Measurements from ENCODE around the gene SURF2.

SURF2 gene

GRCh38 chr9:133349965-133350616, 6.3 kb upstream of the SURF2 start:
- Histone ChIP-seq H3K4me1 (ENCODE audit: control insufficient read depth, insufficient read depth, low read length) (peaks cover 27% of the 10 kb centered on the region), H3K4me3 (ENCODE audit: low read length) (no peak overlapping the region), H3K27me3 (ENCODE audit: control insufficient read depth, insufficient read depth, low read length) (no peaks in the 10 kb centered on the region), H3K9me3 (ENCODE audit: control insufficient read depth, low read length) (no peaks in the 10 kb centered on the region), H3K36me3 (ENCODE audit: control insufficient read depth, insufficient read depth, low read length) (peaks cover 40% of the 10 kb centered on the region), H3K9ac (ENCODE audit: low read length) (peak overlapping the region; percentile 96)

- H3K27me3 ChIP-seq (ENCODE audit: control insufficient read depth, insufficient read depth, low read length) = no peaks in the 10 kb centered on the region
- H3K9ac ChIP-seq (ENCODE audit: low read length) = no peak overlapping the region
- H3K4me1 ChIP-seq (ENCODE audit: control insufficient read depth, insufficient read depth, low read length) = peaks cover 26% of the 10 kb centered on the region
- no peaks in the 10 kb centered on the region for H3K9me3 ChIP-seq (ENCODE audit: control insufficient read depth, low read length)
- H3K36me3 ChIP-seq (ENCODE audit: control insufficient read depth, insufficient read depth, low read length) = peaks cover 32% of the 10 kb centered on the region
- no peak overlapping the region for H3K4me3 ChIP-seq (ENCODE audit: low read length)
Observed at GRCh38 chr9:133351526-133351907, 4.8 kb upstream of the SURF2 start.

DNA sequence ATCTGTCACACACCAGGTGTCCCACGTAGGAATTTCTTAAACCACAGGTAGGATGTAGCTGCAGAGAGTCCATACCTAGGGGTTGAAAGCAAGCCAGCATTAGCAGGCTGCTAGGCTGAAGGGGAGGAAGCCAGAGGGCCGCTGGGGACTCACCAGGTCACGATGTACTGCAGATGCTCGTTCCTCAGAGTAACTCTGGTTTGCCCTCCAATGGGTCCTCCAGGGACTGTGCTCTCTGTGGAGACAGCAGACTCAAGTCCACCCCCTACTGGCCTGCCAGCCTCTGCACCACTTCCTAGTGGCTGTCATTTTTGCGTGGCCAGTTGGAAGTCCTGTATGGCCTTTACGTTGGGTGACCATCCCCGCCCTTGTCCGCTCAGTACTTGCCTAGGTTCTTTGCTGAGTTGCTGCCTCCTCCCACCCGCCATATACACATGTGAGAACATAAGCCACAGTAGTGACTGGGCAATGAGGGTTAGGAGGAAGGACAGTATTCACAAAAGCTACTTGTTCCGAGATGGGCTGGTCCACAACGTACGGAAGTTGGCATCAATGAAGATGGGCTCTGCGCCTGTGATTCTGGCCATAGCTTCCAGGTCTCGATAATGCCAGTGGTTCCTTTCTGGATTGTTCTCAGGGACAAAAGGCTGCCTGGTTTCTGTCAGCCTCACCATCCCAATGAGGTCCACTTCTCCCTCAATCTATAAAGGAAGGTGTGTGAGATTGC, 4.3 kb upstream of the SURF2 start:
- Histone ChIP-seq H3K36me3 (ENCODE audit: control insufficient read depth, insufficient read depth, low read length) (peaks cover 32% of the 10 kb centered on the region), H3K27me3 (ENCODE audit: control insufficient read depth, insufficient read depth, low read length) (no peaks in the 10 kb centered on the region), H3K4me1 (ENCODE audit: control insufficient read depth, insufficient read depth, low read length) (peaks cover 23% of the 10 kb centered on the region), H3K9me3 (ENCODE audit: control insufficient read depth, low read length) (no peaks in the 10 kb centered on the region), H3K4me3 (ENCODE audit: low read length) (no peak overlapping the region), H3K9ac (ENCODE audit: low read length) (no peak overlapping the region)

DNA sequence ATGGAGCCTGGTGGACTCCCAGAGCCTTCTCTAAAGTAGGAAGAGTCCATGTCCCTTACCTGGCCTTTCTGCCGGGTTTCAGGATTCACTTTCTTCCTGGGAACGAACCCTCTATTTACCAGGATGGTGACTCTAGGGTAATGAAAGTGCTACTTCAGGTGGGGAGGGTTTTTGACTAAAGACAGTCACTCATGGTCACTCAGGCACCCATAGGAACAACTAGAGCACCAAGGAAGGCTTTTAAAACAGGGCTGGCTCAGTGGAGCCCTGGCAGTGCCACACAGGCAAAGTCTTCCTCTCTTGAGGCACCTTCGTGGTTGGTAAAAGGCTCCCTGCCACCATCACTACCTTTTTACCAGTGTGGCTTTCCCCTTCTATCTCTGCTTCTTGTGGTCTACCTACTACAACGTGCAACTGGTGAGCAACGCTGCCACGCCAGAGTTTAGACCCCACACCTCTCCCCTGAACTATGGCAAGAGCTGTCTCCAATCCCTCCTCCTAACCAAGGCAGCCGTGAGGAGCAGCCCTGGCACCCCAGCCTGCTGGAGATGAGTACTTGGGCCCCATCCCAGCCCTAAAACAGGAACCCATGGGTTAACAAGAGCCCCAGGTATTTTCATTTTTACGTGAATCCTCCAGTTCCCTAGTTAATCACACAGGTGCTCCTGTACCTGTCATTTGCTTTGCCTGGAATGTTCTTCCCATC, 3.6 kb upstream of the SURF2 start:
- H3K9ac ChIP-seq (ENCODE audit: low read length) = no peak overlapping the region
- H3K9me3 ChIP-seq (ENCODE audit: control insufficient read depth, low read length) = no peaks in the 10 kb centered on the region
- H3K36me3 ChIP-seq (ENCODE audit: control insufficient read depth, insufficient read depth, low read length) = peaks cover 32% of the 10 kb centered on the region

GRCh38 chr9:133353548-133353947, 2.8 kb upstream of the SURF2 start:
- Histone ChIP-seq H3K27me3 (ENCODE audit: control insufficient read depth, insufficient read depth, low read length) (no peaks in the 10 kb centered on the region), H3K4me1 (ENCODE audit: control insufficient read depth, insufficient read depth, low read length) (peaks cover 37% of the 10 kb centered on the region), H3K36me3 (ENCODE audit: control insufficient read depth, insufficient read depth, low read length) (peaks cover 32% of the 10 kb centered on the region), H3K4me3 (ENCODE audit: low read length) (no peak overlapping the region), H3K9me3 (ENCODE audit: control insufficient read depth, low read length) (no peaks in the 10 kb centered on the region), H3K9ac (ENCODE audit: low read length) (peak overlapping the region; percentile 12)

More for the DNA sequence above, 3.6 kb upstream of the SURF2 start:
- Histone ChIP-seq H3K27me3 (ENCODE audit: control insufficient read depth, insufficient read depth, low read length) (no peaks in the 10 kb centered on the region), H3K4me1 (ENCODE audit: control insufficient read depth, insufficient read depth, low read length) (peaks cover 29% of the 10 kb centered on the region), H3K4me3 (ENCODE audit: low read length) (no peak overlapping the region)

DNA sequence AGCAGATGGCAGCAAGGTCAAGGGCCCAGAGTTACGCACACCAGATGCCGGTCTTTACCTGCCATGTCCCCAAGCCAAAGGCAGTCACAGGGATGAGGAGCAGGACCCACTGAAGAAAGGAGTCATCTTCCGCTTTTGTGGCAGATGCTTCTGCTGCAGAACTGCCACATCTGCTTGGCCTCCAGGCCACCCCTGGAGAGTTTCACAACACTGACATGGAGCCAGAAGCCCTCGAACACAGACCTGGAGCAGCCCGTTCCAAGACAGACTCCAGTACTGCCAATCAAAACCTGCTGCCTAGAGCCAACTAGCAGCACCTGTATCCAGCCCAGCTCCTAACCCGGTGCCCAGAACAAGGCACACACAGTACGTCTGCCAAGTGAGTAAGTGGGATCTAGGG, 1.6 kb upstream of the SURF2 start:
- H3K36me3 ChIP-seq (ENCODE audit: control insufficient read depth, insufficient read depth, low read length) = peaks cover 23% of the 10 kb centered on the region
- no peak overlapping the region for H3K9ac ChIP-seq (ENCODE audit: low read length)

DNA sequence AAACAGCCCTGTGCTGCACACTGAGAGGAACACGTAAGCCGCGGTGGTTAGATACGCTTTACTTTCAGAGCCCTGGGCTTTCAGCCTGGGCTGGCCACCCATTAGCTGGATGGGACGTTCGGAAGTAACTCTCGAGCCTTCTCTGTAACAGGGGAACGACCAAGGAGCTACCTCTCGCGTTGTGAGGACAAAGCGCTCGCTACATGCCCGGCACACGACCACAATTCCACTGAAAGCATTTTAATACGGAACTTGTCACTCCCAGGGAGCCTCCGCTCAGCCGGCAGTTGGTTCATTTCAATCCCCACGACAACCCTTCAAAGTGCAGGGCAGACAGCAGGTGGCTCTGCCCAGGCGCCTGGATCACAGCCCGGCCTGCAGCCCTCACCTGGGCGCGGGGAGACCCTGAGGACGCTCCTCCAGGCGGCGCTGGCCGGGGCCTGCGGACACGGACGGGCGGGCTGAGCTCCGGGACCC, 431 bp upstream of the SURF2 start:
- no peaks in the 10 kb centered on the region for H3K9me3 ChIP-seq (ENCODE audit: control insufficient read depth, low read length)
- peaks cover 22% of the 10 kb centered on the region for H3K36me3 ChIP-seq (ENCODE audit: control insufficient read depth, insufficient read depth, low read length)
- peak overlapping the region; percentile 75 for H3K9ac ChIP-seq (ENCODE audit: low read length)
- peaks cover 42% of the 10 kb centered on the region for H3K4me1 ChIP-seq (ENCODE audit: control insufficient read depth, insufficient read depth, low read length)
- H3K4me3 ChIP-seq (ENCODE audit: low read length) = peak overlapping the region; percentile 22
- H3K27me3 ChIP-seq (ENCODE audit: control insufficient read depth, insufficient read depth, low read length) = no peaks in the 10 kb centered on the region

More for the DNA sequence above, 1.6 kb upstream of the SURF2 start:
- Histone ChIP-seq H3K4me3 (ENCODE audit: low read length) (no peak overlapping the region), H3K27me3 (ENCODE audit: control insufficient read depth, insufficient read depth, low read length) (no peaks in the 10 kb centered on the region), H3K4me1 (ENCODE audit: control insufficient read depth, insufficient read depth, low read length) (peaks cover 31% of the 10 kb centered on the region), H3K9me3 (ENCODE audit: control insufficient read depth, low read length) (no peaks in the 10 kb centered on the region)

DNA sequence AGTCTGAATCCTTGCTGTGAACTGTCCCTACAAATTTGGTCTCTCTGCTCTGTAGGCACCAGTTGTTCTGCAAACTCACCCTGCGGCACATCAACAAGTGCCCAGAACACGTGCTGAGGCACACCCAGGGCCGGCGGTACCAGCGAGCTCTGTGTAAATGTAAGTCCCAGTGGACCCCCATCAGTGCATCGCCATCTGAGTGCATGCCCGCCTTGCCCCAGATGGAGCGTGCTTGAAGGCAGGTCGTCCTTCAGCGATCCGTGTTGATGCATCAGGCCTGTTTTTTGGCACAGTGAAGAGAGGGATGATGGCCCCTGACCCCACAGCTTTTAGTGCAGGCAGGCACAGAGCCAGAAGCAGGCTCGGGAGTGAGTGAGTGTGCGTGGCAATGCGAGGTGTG, 1.3 kb downstream of the SURF2 start:
- Histone ChIP-seq H3K36me3 (ENCODE audit: control insufficient read depth, insufficient read depth, low read length) (peaks cover 15% of the 10 kb centered on the region), H3K9ac (ENCODE audit: low read length) (no peak overlapping the region), H3K9me3 (ENCODE audit: control insufficient read depth, low read length) (no peaks in the 10 kb centered on the region), H3K4me3 (ENCODE audit: low read length) (no peak overlapping the region), H3K4me1 (ENCODE audit: control insufficient read depth, insufficient read depth, low read length) (peaks cover 42% of the 10 kb centered on the region), H3K27me3 (ENCODE audit: control insufficient read depth, insufficient read depth, low read length) (no peaks in the 10 kb centered on the region)

- Histone ChIP-seq H3K4me1 (ENCODE audit: control insufficient read depth, insufficient read depth, low read length) (peaks cover 42% of the 10 kb centered on the region), H3K9ac (ENCODE audit: low read length) (no peak overlapping the region), H3K4me3 (ENCODE audit: low read length) (no peak overlapping the region), H3K36me3 (ENCODE audit: control insufficient read depth, insufficient read depth, low read length) (peaks cover 4% of the 10 kb centered on the region), H3K9me3 (ENCODE audit: control insufficient read depth, low read length) (no peaks in the 10 kb centered on the region), H3K27me3 (ENCODE audit: control insufficient read depth, insufficient read depth, low read length) (no peaks in the 10 kb centered on the region)
Observed at GRCh38 chr9:133359399-133360175, 3.2 kb downstream of the SURF2 start.

GRCh38 chr9:133360400-133361393, 4.3 kb downstream of the SURF2 start:
- Histone ChIP-seq H3K36me3 (ENCODE audit: control insufficient read depth, insufficient read depth, low read length) (peaks cover 11% of the 10 kb centered on the region), H3K4me3 (ENCODE audit: low read length) (no peak overlapping the region), H3K4me1 (ENCODE audit: control insufficient read depth, insufficient read depth, low read length) (peaks cover 33% of the 10 kb centered on the region), H3K9ac (ENCODE audit: low read length) (no peak overlapping the region), H3K27me3 (ENCODE audit: control insufficient read depth, insufficient read depth, low read length) (no peaks in the 10 kb centered on the region), H3K9me3 (ENCODE audit: control insufficient read depth, low read length) (no peaks in the 10 kb centered on the region)

Measured in mucosa of stomach (tissue), 1 donor.